Prostate gland (tissue), 2 donors: ENCODE results near the gene LYPD6B.

Experiments
- CTCF ChIP-seq, 4 experiments: fragments of 200-600 bp in 2 of 4; fragments of 450-650 bp in 2 of 4; sonication (generic) in 2 of 4; IDR thresholded peaks; 1 replicate in 3 of 4; 2 replicates in 1 of 4; pipeline ENCODE4 v1.5.1; 2016 to 2019; ENCODE audit warnings: antibody characterized with exemption in 4 of 4, mild to moderate bottlenecking in 2 of 4, moderate library complexity in 2 of 4
- POLR2A ChIP-seq: fragments of 450-650 bp; IDR thresholded peaks from one replicate; pipeline ENCODE4 v1.6.1; 2016; ENCODE audit warnings: antibody characterized with exemption, mild to moderate bottlenecking
- POLR2AphosphoS5 ChIP-seq: sonication (generic); formaldehyde crosslinking; IDR thresholded peaks from one replicate; pipeline ENCODE4 v1.6.1; 2017; ENCODE audit warnings: antibody characterized with exemption

GRCh38 chr2:149178612-149179011, 140.1 kb downstream of the LYPD6B start:
- TF ChIP-seq CTCF (IDR thresholded peaks at IDR 0.05) (no peak), POLR2A (no peak), POLR2AphosphoS5 (no peak)
